Muscle layer of duodenum (tissue), 2 donors: ENCODE measurements around the gene CCDC88C.
"Not testable (repeated sequence)": the region's sequence is repeated elsewhere in the genome, so short reads cannot be mapped to it uniquely, and the experiment has no call there.

ENCODE experiments used
- H3K27ac ChIP-seq: one replicate; pipeline ENCODE4 v1.7.0; 2013; ENCODE audit warnings: mild to moderate bottlenecking, low read length
- H3K27me3 ChIP-seq: one replicate; pipeline ENCODE4 v1.7.0; 2013; ENCODE audit warnings: low read depth, mild to moderate bottlenecking, control low read depth, low read length
- H3K36me3 ChIP-seq, 2 donors: one replicate each; pipeline ENCODE4 v1.7.0; 2013; ENCODE audit warnings: low read length in 2 of 2, control low read depth in 1 of 2, mild to moderate bottlenecking in 1 of 2; ENCODE audit not compliant: insufficient read depth in 2 of 2, control insufficient read depth in 1 of 2
- H3K4me1 ChIP-seq, 2 donors: one replicate each; pipeline ENCODE4 v1.7.0; 2013; ENCODE audit warnings: low read length in 2 of 2, mild to moderate bottlenecking in 2 of 2, control low read depth in 1 of 2, moderate library complexity in 1 of 2; ENCODE audit not compliant: insufficient read depth in 2 of 2, control insufficient read depth in 1 of 2
- H3K4me3 ChIP-seq, 2 donors: one replicate each; pipeline ENCODE4 v1.7.0; 2013; ENCODE audit warnings: low read length in 2 of 2, low read depth in 1 of 2, mild to moderate bottlenecking in 1 of 2
- H3K9me3 ChIP-seq, 2 donors: one replicate each; pipeline ENCODE4 v1.7.0; 2013; ENCODE audit warnings: low read length in 2 of 2, control low read depth in 1 of 2, mild to moderate bottlenecking in 1 of 2; ENCODE audit not compliant: control insufficient read depth in 1 of 2
- donor health status: healthy.

The CCDC88C gene

DNA sequence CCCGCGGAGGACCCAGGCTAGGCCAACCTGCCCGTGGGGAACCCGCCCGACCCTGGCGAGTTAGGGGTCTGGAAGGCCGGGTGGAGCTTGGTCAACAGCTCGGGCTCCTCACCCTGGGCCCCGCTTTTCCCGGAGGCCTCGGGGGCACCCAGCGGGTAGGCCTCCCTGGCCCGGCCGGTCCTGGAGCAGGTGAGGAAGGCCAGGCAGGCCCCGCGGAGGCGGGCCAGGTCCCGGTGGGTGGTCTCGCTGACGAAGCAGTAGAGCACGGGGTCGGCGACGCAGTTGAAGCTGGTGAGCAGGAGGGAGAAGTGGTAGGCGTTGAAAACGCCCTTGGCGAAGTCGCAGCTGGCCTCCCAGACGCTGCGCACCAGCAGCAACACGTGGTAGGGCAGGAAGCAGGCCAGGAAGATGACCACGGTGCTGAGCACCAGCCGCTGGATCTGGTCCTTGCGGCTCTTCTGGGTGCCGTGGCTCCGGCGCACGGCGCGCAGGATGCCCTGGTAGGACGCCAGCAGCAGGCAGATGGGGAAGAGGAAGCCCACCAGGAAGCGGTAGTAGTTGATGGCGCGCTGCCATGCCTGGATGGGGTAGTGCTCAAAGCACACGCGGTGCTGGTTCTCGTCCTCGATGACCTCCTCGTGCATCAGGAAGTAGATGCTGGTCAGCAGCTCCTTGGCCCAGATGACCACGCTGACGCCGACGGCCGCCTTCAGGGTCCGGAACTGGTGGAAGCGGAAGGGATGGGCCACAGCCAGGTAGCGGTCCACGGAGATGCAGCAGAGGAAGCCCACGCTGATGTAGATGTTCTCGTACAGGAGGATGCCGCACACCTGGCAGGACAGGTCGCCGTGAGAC lies 183.5 kb downstream of the CCDC88C start:
- Histone ChIP-seq H3K4me1 (peaks cover 0 to 4% of the 10 kb centered on the region in 2 donors), H3K36me3 (peaks cover 0 to 14% of the 10 kb centered on the region in 2 donors), H3K27me3 (no peaks in the 10 kb centered on the region), H3K27ac (no peak overlapping the region), H3K9me3 (peaks cover 0 to 10% of the 10 kb centered on the region in 2 donors), H3K4me3 (no peak overlapping the region)

DNA sequence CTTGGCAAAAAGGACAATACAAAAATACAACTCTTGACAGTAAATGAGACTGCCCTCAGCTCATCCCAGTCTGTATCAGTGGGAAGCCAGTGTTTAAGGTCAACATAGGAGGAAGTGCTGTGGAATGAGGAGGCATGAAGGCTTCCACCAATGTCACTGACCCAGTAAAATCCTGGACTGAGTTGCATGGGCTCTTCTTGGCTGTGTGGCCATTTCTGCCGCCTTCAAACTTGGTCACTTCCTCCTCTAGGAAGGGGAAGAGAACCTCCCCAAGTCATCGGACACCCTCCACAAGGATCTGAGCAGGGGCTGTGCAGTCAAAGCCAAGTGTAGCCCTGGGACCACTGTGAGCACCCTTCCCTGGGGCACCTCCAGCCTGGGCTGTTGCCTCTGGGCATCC lies 185.0 kb downstream of the CCDC88C start:
- no peak overlapping the region for H3K27ac ChIP-seq
- peaks cover 4 to 15% of the 10 kb centered on the region in 2 donors for H3K36me3 ChIP-seq

DNA sequence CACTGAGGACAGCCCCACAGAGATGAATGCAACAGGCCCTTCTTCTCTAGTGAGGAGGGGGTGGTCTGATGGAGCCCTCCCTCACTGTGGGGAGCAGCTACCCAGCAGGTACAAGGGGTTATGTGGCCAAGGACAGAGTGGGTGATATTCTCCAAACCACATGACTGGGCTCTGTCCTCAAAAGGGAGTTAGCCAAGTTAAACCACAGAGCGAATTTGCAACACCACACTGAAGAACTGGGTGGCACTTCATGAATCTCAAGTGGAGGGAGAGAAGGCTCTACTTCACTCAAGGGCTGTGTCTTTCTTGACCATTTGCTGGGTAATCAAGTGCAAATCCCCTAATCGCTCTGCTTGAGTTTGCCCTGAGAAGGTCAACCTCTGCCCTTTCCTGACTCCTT lies 185.6 kb downstream of the CCDC88C start:
- Histone ChIP-seq H3K9me3 (peaks cover 0 to 10% of the 10 kb centered on the region in 2 donors), H3K36me3 (peaks cover 4 to 18% of the 10 kb centered on the region in 2 donors), H3K27ac (no peak overlapping the region), H3K27me3 (no peaks in the 10 kb centered on the region), H3K4me1 (peaks cover 0 to 4% of the 10 kb centered on the region in 2 donors), H3K4me3 (no peak overlapping the region)

More for the DNA sequence above, 185.0 kb downstream of the CCDC88C start:
- Histone ChIP-seq H3K9me3 (peaks cover 0 to 10% of the 10 kb centered on the region in 2 donors), H3K4me3 (no peak overlapping the region), H3K4me1 (peaks cover 0 to 4% of the 10 kb centered on the region in 2 donors), H3K27me3 (no peaks in the 10 kb centered on the region)

DNA sequence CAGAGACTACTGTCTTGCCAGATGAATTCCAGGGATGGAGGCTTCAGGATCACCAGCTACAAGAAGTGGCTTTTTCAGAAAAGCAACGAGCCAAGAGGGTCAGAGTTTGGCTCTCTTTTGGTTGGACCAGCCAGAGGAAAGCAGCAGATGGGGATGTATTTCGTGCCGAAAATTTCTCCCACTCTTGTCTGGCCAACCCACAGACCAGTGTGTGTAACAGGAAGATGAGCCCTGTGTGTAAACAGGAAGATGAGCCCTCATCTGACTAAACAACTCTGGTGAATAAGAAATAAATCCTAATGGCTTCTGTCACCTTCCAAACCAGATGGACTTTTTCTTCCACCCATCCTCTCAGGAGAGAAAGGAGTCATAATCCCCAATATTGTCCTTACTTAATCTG lies 186.2 kb downstream of the CCDC88C start:
- peaks cover 4 to 24% of the 10 kb centered on the region in 2 donors for H3K36me3 ChIP-seq
- H3K27ac ChIP-seq = no peak overlapping the region
- no peaks in the 10 kb centered on the region for H3K27me3 ChIP-seq
- H3K9me3 ChIP-seq = peaks cover 0 to 10% of the 10 kb centered on the region in 2 donors
- no peak overlapping the region for H3K4me3 ChIP-seq
- H3K4me1 ChIP-seq = peaks cover 0 to 4% of the 10 kb centered on the region in 2 donors

DNA sequence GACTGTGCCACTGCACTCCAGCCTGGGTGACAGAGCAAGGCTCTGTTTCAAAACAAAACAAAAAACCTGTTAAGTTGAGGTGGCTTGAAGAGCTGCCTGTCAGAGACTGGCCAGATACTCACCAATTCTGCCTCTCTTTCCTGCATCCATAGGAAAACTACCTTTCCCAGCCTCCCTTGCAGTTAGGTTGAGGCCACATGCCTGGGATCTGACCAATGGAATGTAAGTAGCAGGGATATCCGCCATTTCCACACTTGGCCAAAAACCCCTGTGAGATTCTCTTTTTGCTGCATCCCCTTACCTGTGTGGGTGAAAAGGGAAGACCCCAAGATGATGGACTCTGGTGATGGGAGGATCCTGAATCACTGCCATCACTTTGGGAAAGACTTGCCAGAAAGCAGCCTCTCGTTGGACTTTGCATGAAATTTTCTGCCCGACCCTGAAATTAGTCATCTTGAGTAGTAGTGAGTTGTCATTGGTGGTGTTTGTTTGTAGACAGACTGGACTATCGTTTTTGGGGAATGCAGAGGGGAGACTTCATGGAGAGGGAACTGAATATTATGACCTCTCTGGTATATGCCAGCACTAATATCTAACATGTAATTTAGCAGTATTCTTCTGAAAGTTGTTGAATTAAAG lies 187.1 kb downstream of the CCDC88C start:
- Histone ChIP-seq H3K4me1 (peaks cover 0 to 4% of the 10 kb centered on the region in 2 donors), H3K4me3 (no peak overlapping the region), H3K9me3 (peaks cover 0 to 10% of the 10 kb centered on the region in 2 donors), H3K36me3 (peaks cover 4 to 24% of the 10 kb centered on the region in 2 donors), H3K27me3 (no peaks in the 10 kb centered on the region), H3K27ac (no peak overlapping the region)

DNA sequence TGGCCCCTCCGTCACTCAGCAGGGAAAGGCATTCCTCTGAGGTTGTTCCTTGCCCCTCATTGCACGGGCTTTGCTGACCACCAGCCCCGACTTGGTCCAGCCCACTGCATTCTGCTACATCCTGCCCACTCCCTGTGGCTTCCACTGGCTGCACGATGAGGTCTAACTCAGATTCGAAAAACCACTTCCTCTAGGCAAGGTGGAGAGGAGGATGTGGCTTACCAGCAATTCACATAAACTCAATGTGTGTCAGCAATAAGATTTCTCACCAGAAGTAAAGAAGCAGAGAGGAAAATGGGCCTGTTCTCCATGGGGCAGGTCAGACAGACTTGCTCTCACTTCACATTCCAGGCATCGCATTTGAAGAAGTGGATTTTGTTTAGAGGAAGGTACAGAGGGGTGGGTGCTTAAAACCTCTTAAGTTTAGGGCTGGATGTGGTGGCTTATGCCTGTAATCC lies 187.8 kb downstream of the CCDC88C start:
- Histone ChIP-seq H3K27me3 (no peaks in the 10 kb centered on the region), H3K27ac (no peak overlapping the region), H3K4me1 (peaks cover 0 to 4% of the 10 kb centered on the region in 2 donors), H3K36me3 (peaks cover 10 to 31% of the 10 kb centered on the region in 2 donors), H3K4me3 (no peak overlapping the region), H3K9me3 (peaks cover 0 to 10% of the 10 kb centered on the region in 2 donors)

DNA sequence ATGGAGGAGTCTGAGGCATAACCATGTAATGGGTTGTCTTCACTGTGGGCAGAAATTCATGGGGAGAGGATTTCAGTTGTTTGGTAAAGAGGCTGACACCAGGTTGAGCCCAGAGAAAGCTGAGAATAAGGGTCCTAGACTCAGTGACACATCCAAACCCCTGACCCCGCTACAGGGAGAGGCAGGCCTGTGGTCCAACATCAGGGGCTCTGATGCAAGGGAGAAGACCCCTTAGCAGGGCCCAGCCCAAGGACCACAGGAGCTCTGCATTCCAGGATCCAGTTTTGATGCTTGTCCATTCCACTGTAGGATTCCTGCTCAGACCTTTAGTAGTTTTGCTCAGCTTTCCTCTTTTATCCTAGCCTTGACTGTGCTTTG lies 188.6 kb downstream of the CCDC88C start:
- Histone ChIP-seq H3K27ac (no peak overlapping the region), H3K9me3 (peaks cover 0 to 6% of the 10 kb centered on the region in 2 donors), H3K27me3 (no peaks in the 10 kb centered on the region), H3K36me3 (peaks cover 11 to 35% of the 10 kb centered on the region in 2 donors), H3K4me3 (no peak overlapping the region), H3K4me1 (peaks cover 0 to 4% of the 10 kb centered on the region in 2 donors)

DNA sequence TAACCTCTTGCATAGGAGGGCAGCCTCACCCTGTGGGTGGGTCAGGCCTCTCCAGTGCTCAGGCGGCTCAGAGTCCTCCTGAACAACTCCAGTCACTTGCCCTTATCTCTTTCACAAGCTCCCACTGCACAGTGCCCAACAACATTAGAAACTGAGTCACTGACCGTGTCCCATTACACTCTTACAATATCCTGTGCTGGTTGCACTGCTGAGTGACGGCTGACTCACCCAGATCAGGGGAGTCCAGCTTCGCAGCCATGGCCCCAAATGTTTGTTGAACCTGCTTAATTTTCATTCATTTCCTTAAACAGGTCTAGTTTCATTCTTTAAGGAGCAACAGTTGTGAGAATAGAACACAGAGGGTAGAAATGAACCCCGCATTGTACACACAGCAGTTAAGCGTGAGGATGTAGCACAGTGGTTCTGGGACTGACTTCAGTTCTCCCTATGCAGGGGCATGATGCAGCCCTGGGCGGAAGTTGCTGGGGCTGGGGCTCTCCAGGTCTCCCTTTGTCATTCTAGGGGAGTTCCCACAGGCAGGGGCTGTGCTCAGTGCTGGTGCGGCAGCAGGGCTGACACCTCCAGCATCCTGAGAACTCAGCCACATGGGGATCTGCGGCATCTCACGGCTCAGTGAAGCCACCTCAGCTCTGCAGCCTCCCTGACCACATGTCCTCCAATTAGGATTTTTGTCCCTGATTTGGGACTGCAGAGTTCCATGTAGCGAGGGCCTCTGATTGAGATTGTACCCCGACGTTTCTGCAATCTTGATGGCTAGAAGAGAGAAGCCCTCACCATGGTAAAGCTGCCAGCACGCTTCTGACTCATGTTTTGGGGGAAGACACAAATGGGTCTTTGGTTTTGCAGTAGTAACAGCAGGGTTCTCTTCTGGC lies 189.3 kb downstream of the CCDC88C start:
- no peak overlapping the region for H3K27ac ChIP-seq
- H3K36me3 ChIP-seq = peaks cover 14 to 41% of the 10 kb centered on the region in 2 donors
- no peak overlapping the region for H3K4me3 ChIP-seq
- H3K4me1 ChIP-seq = peaks cover 0 to 4% of the 10 kb centered on the region in 2 donors
- no peaks in the 10 kb centered on the region for H3K27me3 ChIP-seq
- H3K9me3 ChIP-seq = peaks cover 0 to 6% of the 10 kb centered on the region in 2 donors

DNA sequence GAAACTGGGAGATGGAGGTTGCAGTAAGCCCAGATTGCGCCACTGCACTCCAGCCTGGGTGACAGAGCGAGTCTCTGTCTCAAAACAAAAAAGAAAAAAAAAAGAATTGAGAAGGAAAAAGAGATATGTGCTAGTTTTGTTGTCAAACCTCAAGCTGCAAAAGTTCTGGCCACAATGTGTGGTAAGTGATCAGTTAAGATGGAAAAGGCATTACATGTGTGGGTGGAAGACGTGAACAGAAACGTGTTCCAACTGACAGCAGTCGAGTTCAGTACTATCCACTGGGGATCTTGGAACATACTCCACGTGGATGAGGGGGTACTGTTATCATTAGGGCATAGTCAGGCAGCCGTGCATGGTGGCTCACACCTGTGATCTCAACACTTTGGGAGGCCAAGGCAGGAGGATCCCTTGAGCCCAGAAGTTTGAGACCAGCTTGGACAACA lies 190.4 kb downstream of the CCDC88C start:
- Histone ChIP-seq H3K27me3 (no peaks in the 10 kb centered on the region), H3K4me3 (no peak overlapping the region), H3K36me3 (peaks cover 18 to 45% of the 10 kb centered on the region in 2 donors), H3K27ac (no peak overlapping the region), H3K4me1 (peaks cover 0 to 4% of the 10 kb centered on the region in 2 donors), H3K9me3 (peaks cover 0 to 6% of the 10 kb centered on the region in 2 donors)

DNA sequence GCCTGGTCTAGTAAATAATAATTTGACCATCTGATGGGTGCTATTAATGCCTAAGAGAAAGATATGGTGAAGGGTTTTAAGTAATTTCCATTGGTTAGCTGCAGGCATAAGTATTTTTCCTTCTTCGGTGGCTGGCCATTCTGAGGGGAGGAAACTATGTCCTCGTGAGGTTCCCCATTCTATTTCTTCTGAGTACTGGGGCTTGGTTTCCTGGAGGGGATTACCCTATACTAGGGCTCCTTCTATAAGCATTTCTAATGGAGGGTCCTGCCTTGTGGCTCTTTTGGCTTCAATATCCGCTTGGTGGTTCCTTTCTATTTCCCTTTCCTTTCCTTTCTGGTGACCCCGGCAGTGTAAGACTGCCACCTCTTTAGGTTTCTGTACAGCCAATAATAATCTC lies 191.3 kb downstream of the CCDC88C start:
- H3K4me1 ChIP-seq, H3K27ac ChIP-seq: not testable (repeated sequence)
- H3K36me3 ChIP-seq = peaks cover 18 to 45% of the 10 kb centered on the region in 2 donors

More for the DNA sequence above, 191.3 kb downstream of the CCDC88C start:
- not testable (repeated sequence) for H3K4me3 ChIP-seq, H3K9me3 ChIP-seq, H3K27me3 ChIP-seq
